Astrocyte (in vitro differentiated cells and primary cell): ENCODE results near the gene TPO.

Experiments
- CTCF ChIP-seq: IDR thresholded peaks from 2 replicates; pipeline ENCODE4 v1.5.1; 2011; ENCODE audit warnings: low read depth, mild to moderate bottlenecking, inconsistent platforms, low read length, moderate library complexity; ENCODE audit not compliant: insufficient read depth
- EZH2 ChIP-seq: IDR thresholded peaks from 2 replicates; pipeline ENCODE4 v1.6.1; 2012; ENCODE audit warnings: mild to moderate bottlenecking, low read length, inconsistent platforms; ENCODE audit not compliant: insufficient read depth

GRCh38 chr2:1378456-1379150 lies 34.7 kb upstream of the TPO start:
- TF ChIP-seq CTCF: no peak
- no peak for TF ChIP-seq EZH2
